B cell (primary cell): ENCODE results near the gene RNGTT. TPM values are rescaled to one million over a fixed set of nuclear protein-coding genes. Genes with fewer than 3 reads are reported as not detected.

Source experiments
- ATAC-seq: fragments of 200-7000 bp; cut with Tn5 transposase; one replicate; pipeline ENCODE4 v1.10.0; 2021; ENCODE audit warnings: low read depth, mild to moderate bottlenecking, moderate number of reproducible peaks, moderate library complexity
- CTCF ChIA-PET: fragments of 350-600 bp; sonication (Branson Sonifier 250); formaldehyde crosslinking; loops from one replicate; lab custom pipeline; 2021; ENCODE audit warnings: antibody characterized with exemption, inconsistent platforms; lab: Charles Lee
- POLR2A ChIA-PET: fragments of 350-600 bp; sonication (Branson Sonifier 250); formaldehyde crosslinking; loops from one replicate; lab custom pipeline; 2021; ENCODE audit warnings: antibody characterized with exemption; lab: Charles Lee
- DNase-seq: peaks from one replicate; pipeline ENCODE4 v3.0.0; 2013
- H2AFZ ChIP-seq: 2 replicates; pipeline ENCODE4 v1.6.1; 2012; ENCODE audit warnings: mild to moderate bottlenecking, low read depth, low read length; ENCODE audit not compliant: insufficient read depth, poor library complexity, severe bottlenecking
- H3K27ac ChIP-seq, 2 donors: 1 replicate in 1 of 2; 2 replicates in 1 of 2; pipeline ENCODE4 v1.5.1; 2012 to 2013; ENCODE audit warnings: low read length in 2 of 2, mild to moderate bottlenecking in 2 of 2, moderate library complexity in 1 of 2
- H3K27me3 ChIP-seq, 4 experiments: fragments of 200-600 bp in 1 of 4; sonication (generic) in 1 of 4; replicated peaks in 1 of 4; 1 replicate in 2 of 4; 2 replicates in 2 of 4; pipeline versions ENCODE4 v1.6.1 to v1.7.0; 2013 to 2016; ENCODE audit warnings: low read length in 3 of 4, mild to moderate bottlenecking in 2 of 4, mixed read lengths in 1 of 4, moderate library complexity in 1 of 4; ENCODE audit not compliant: insufficient read depth in 4 of 4, control insufficient read depth in 3 of 4; ENCODE audit errors: control extremely low read depth in 1 of 4
- H3K36me3 ChIP-seq, 2 experiments: replicated peaks in 1 of 2; 1 replicate in 1 of 2; 2 replicates in 1 of 2; pipeline versions ENCODE4 v1.6.1 to v1.7.1; 2013; ENCODE audit warnings: low read length in 1 of 2; ENCODE audit not compliant: insufficient read depth in 2 of 2, control insufficient read depth in 1 of 2; ENCODE audit errors: control extremely low read depth in 1 of 2, extremely low read depth in 1 of 2
- H3K4me1 ChIP-seq, 2 donors: fragments of 200-600 bp in 1 of 2; sonication (generic) in 1 of 2; 1 replicate in 1 of 2; 2 replicates in 1 of 2; pipeline versions ENCODE4 v1.5.1 to v1.6.1; 2013 to 2017; ENCODE audit warnings: low read length in 2 of 2; ENCODE audit not compliant: control insufficient read depth in 2 of 2, insufficient read depth in 2 of 2
- H3K4me2 ChIP-seq: replicated peaks from 2 replicates; pipeline ENCODE3; 2012; ENCODE audit warnings: mild to moderate bottlenecking, low read depth, low read length; ENCODE audit not compliant: poor library complexity, severe bottlenecking
- H3K4me3 ChIP-seq, 5 experiments: fragments of 200-600 bp in 1 of 5; sonication (generic) in 1 of 5; 1 replicate in 3 of 5; 2 replicates in 2 of 5; pipeline versions ENCODE4 v1.5.1 to v1.7.0; 2011 to 2016; ENCODE audit warnings: low read length in 4 of 5, mild to moderate bottlenecking in 4 of 5, low read depth in 2 of 5, control low read depth in 1 of 5, moderate library complexity in 1 of 5; ENCODE audit not compliant: insufficient read depth in 1 of 5; ENCODE audit errors: control extremely low read depth in 1 of 5, extremely low read depth in 1 of 5
- H3K79me2 ChIP-seq: fragments of 200-600 bp; sonication (generic); one replicate; pipeline ENCODE4 v1.6.0; 2016; ENCODE audit warnings: low read length; ENCODE audit not compliant: control insufficient read depth, insufficient read depth
- H3K9ac ChIP-seq: fragments of 200-600 bp; sonication (generic); 2 replicates; pipeline ENCODE4 v1.6.1; 2017; ENCODE audit warnings: mild to moderate bottlenecking, low read length, moderate library complexity
- H3K9me3 ChIP-seq, 3 donors: one replicate each; pipeline versions ENCODE4 v1.6.1 to v1.7.1; 2013; ENCODE audit warnings: low read length in 2 of 3; ENCODE audit not compliant: control insufficient read depth in 2 of 3, insufficient read depth in 1 of 3; ENCODE audit errors: control extremely low read depth in 1 of 3
- H4K20me1 ChIP-seq: 2 replicates; pipeline ENCODE4 v1.6.0; 2012; ENCODE audit warnings: mild to moderate bottlenecking, low read length; ENCODE audit not compliant: insufficient read depth, control insufficient read depth, poor library complexity, severe bottlenecking
- H3K27ac Mint-ChIP-seq: one replicate; pipeline ENCODE4 v1.8.0; 2021; ENCODE audit warnings: mixed read lengths
- H3K27me3 Mint-ChIP-seq: one replicate; pipeline ENCODE4 v1.8.0; 2021; ENCODE audit warnings: mixed read lengths
- H3K4me1 Mint-ChIP-seq: one replicate; pipeline ENCODE4 v1.8.0; 2021; ENCODE audit warnings: mixed read lengths
- H3K4me3 Mint-ChIP-seq: one replicate; pipeline ENCODE4 v1.8.0; 2021; ENCODE audit warnings: mixed read lengths
- H3K9me3 Mint-ChIP-seq: one replicate; pipeline ENCODE4 v1.8.0; 2022; ENCODE audit warnings: mixed read lengths; ENCODE audit not compliant: insufficient read depth
- CTCF ChIP-seq: fragments of 200-600 bp; IDR thresholded peaks from one replicate; pipeline ENCODE4 v1.8.0; 2022; ENCODE audit warnings: antibody characterized with exemption, mild to moderate bottlenecking
- EZH2 ChIP-seq: IDR thresholded peaks from 2 replicates; pipeline ENCODE4 v1.6.1; 2012; ENCODE audit warnings: borderline replicate concordance, low read depth, mild to moderate bottlenecking, moderate library complexity, low read length; ENCODE audit not compliant: insufficient read depth, poor library complexity, severe bottlenecking
- WGBS: methylation state at CpG from one replicate; pipeline ENCODE4 v1.1.5; 2013; ENCODE audit warnings: missing lambda C conversion rate; ENCODE audit not compliant: insufficient coverage; 5-methylcytosine and 5-hydroxymethylcytosine counted together
- intact Hi-C: fragments of 100-400 bp; cut with micrococcal nuclease; formaldehyde crosslinking; loops from one replicate; pipeline ENCODE4 v1.10.0; 2022
- polyA plus RNA-seq: library from polyadenylated mRNA; depleted of rRNA; stranded (reverse); fragments of >200 nt; gene quantifications from 2 replicates; pipeline ENCODE4 v1.2.3, GENCODE V29; 2012
- total RNA-seq, 2 donors: library from RNA; stranded (reverse); fragments of 120-200 nt in 1 of 2; gene quantifications; 1 replicate in 1 of 2; 2 replicates in 1 of 2; pipeline versions ENCODE4 v1.2.3 to v1.2.4, GENCODE V29; 2013 to 2022

RNGTT gene
- total and polyA plus RNA-seq, 2 donors (not counting 1 experiment from before 2014, with no cell fraction given) = 10.8 to 29.1 TPM

- Histone ChIP-seq H3K27ac (no peak overlapping the region), H4K20me1 (no peaks in the 10 kb centered on the region), H2AFZ (no peak overlapping the region), H3K4me2 (no peak overlapping the region), H3K9me3 (peaks cover 0 to 5% (median 0%) of the 10 kb centered on the region in 3 donors), H3K4me3 (no peak overlapping the region), H3K4me1 (no peaks in the 10 kb centered on the region), H3K27me3 (no peaks in the 10 kb centered on the region), H3K79me2 (no peaks in the 10 kb centered on the region), H3K9ac (no peak overlapping the region), H3K36me3 (peaks cover 1 to 22% of the 10 kb centered on the region in 2 experiments)
- no peak overlapping the region for H3K4me3 Mint-ChIP-seq
- intact Hi-C loops = no loop called here
- ChIA-PET POLR2A (no interaction called here), CTCF (no interaction called here)
- no peaks in the 10 kb centered on the region for H3K9me3 Mint-ChIP-seq
- DNase-seq (no peak), ATAC-seq (no peak)
- no peaks in the 10 kb centered on the region for H3K27me3 Mint-ChIP-seq
- no peak overlapping the region for H3K27ac Mint-ChIP-seq
- no peak for TF ChIP-seq EZH2
- TF ChIP-seq CTCF = no peak
- H3K4me1 Mint-ChIP-seq = no peaks in the 10 kb centered on the region
Measured at GRCh38 chr6:88884361-88884760, 79.1 kb downstream of the RNGTT start.

GRCh38 chr6:88882536-88882935 lies 80.9 kb downstream of the RNGTT start:
- no peak overlapping the region for H3K27ac ChIP-seq
- peaks cover 3 to 22% of the 10 kb centered on the region in 2 experiments for H3K36me3 ChIP-seq
- ATAC-seq (no peak), DNase-seq (no peak)
- no peaks in the 10 kb centered on the region for H3K79me2 ChIP-seq
- Mint-ChIP-seq H3K9me3 (no peaks in the 10 kb centered on the region), H3K27me3 (no peaks in the 10 kb centered on the region), H3K27ac (no peak overlapping the region), H3K4me1 (no peaks in the 10 kb centered on the region), H3K4me3 (no peak overlapping the region)
- H3K9me3 ChIP-seq = peaks cover 0 to 5% (median 0%) of the 10 kb centered on the region in 3 donors
- no peak overlapping the region for H2AFZ ChIP-seq
- no peak overlapping the region for H3K9ac ChIP-seq
- no CpG with 5 or more reads among the region's 2 CpGs for WGBS
- no peak overlapping the region for H3K4me3 ChIP-seq
- ChIA-PET CTCF (interaction anchor here (2.0 kb wide), 1 partner anchor 12 kb away, joined by 8 read pairs; no protein-coding TSS in a partner anchor), POLR2A (no interaction called here)
- H4K20me1 ChIP-seq = no peaks in the 10 kb centered on the region
- TF ChIP-seq CTCF (no peak), EZH2 (no peak)
- no peak overlapping the region for H3K4me2 ChIP-seq
- no peaks in the 10 kb centered on the region for H3K27me3 ChIP-seq
- no peaks in the 10 kb centered on the region for H3K4me1 ChIP-seq
- intact Hi-C loops = no loop called here
